HEK293T (cell line): ENCODE measurements around the gene GAREM1.

Source experiments
- ARNT ChIP-seq: fragments of 450-650 bp; IDR thresholded peaks from 2 replicates; pipeline ENCODE4 v1.6.1; 2017; ENCODE audit warnings: mild to moderate bottlenecking
- BHLHE40 ChIP-seq: fragments of 450-650 bp; IDR thresholded peaks from 2 replicates; pipeline ENCODE4 v1.6.1; 2016; ENCODE audit warnings: mild to moderate bottlenecking, moderate library complexity, borderline replicate concordance
- ELF4 ChIP-seq: fragments of 450-650 bp; IDR thresholded peaks from 2 replicates; pipeline ENCODE4 v1.6.1; 2017; ENCODE audit warnings: antibody characterized with exemption
- FOXK2 ChIP-seq: fragments of 450-650 bp; IDR thresholded peaks from 2 replicates; pipeline ENCODE4 v1.6.1; 2016; ENCODE audit warnings: mild to moderate bottlenecking
- FOXM1 ChIP-seq: fragments of 450-650 bp; IDR thresholded peaks from 2 replicates; pipeline ENCODE4 v1.6.1; 2017; ENCODE audit warnings: mild to moderate bottlenecking, borderline replicate concordance
- NFRKB ChIP-seq: fragments of 450-650 bp; IDR thresholded peaks from 2 replicates; pipeline ENCODE4 v1.6.1; 2016; ENCODE audit warnings: mild to moderate bottlenecking, moderate library complexity
- SP1 ChIP-seq: fragments of 450-650 bp; IDR thresholded peaks from 2 replicates; pipeline ENCODE4 v1.6.1; 2017
- SUZ12 ChIP-seq: fragments of 450-650 bp; IDR thresholded peaks from 2 replicates; pipeline ENCODE4 v1.6.1; 2016; ENCODE audit warnings: mild to moderate bottlenecking

DNA sequence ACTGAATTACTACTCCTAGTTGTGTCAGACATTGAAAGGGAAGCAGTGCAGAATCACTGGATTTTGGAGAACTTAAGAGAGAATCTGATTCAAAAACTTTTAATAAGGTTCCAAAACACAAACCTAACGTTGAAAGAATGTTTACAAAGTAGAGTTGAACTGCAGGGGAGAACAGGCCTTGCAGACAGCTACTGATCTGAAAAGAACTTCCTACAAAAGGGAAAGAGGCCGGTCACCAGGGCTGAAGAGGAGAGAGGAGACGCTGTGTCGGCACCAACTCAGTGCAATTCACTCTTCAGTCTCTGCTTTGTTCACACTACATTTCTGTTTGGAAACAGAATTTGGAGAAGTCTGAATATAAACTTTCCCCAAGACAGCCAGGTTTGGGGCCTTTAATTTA is 124.0 kb downstream of the GAREM1 start:
- TF ChIP-seq ELF4 (no peak), ARNT (no peak), NFRKB (no peak), SUZ12 (no peak), BHLHE40 (no peak), FOXK2 (no peak), SP1 (no peak), FOXM1 (no peak)
